Body of pancreas (tissue), 4 donors: ENCODE measurements around the gene PAN3.

ENCODE experiments used
- CTCF ChIP-seq, 7 experiments: fragments of 450-650 bp in 4 of 7; fragments of 200-600 bp in 3 of 7; sonication (generic) in 3 of 7; IDR thresholded peaks; one replicate each; pipeline ENCODE4 v1.5.1; 2016 to 2019; ENCODE audit warnings: antibody characterized with exemption in 7 of 7
- POLR2A ChIP-seq, 3 donors: fragments of 450-650 bp; IDR thresholded peaks; one replicate each; pipeline ENCODE4 v1.6.1; 2016; ENCODE audit warnings: antibody characterized with exemption in 3 of 3, mild to moderate bottlenecking in 2 of 3

GRCh38 chr13:28138012-28138755, at the start of gene PAN3:
- TF ChIP-seq CTCF (IDR thresholded peaks at IDR 0.05) (no peak), POLR2A (IDR thresholded peaks at IDR 0.05) (peak; percentile 51 to 85 (median 82))
